GM12878 (cell line): ENCODE data around the gene C19orf38. TPM values are rescaled to one million over a fixed set of nuclear protein-coding genes. Genes with fewer than 3 reads are reported as not detected.

Experiments used
- ATAC-seq: fragments of 200-7000 bp; cut with Tn5 transposase; 3 replicates; pipeline ENCODE4 v1.9.1; 2020; ENCODE audit warnings: mild to moderate bottlenecking, moderate library complexity
- BruUV-seq: library from RNA; stranded (reverse); fragments of 400-500 nt; replicated peaks from 2 replicates; lab custom pipeline; 2021; lab: Mats Ljungman, UMichigan
- CTCF ChIA-PET: fragments of 300-600 bp; sonication (Branson Sonifier 250); formaldehyde crosslinking; extraction: SDS; loops from one replicate; lab custom pipeline; 2021; ENCODE audit warnings: inconsistent platforms; lab: Yijun Ruan, JAX
- POLR2A ChIA-PET: fragments of 350-600 bp; formaldehyde crosslinking; extraction: SDS; loops from one replicate; lab custom pipeline; 2021; ENCODE audit warnings: inconsistent platforms; lab: Charles Lee
- RAD21 ChIA-PET: fragments of 300-600 bp; sonication (Branson Sonifier 250); formaldehyde crosslinking; loops from one replicate; lab custom pipeline; 2023; ENCODE audit warnings: antibody characterized with exemption; ENCODE audit not compliant: unreplicated experiment; lab: Charles Lee
- SMC1A ChIA-PET: fragments of 300-600 bp; sonication (Branson Sonifier 250); formaldehyde crosslinking; loops from one replicate; lab custom pipeline; 2023; ENCODE audit not compliant: unreplicated experiment, uncharacterized antibody; lab: Charles Lee
- DNase-seq: peaks from one replicate; pipeline ENCODE4 v3.0.0-alpha.2; 2011; ENCODE audit warnings: low read depth, low spot score
- FAIRE-seq: peaks from 3 replicates; lab custom pipeline; 2011; peaks lifted over from hg19 to GRCh38; lab: Jason Lieb, UNC
- H2AFZ ChIP-seq: 2 replicates; pipeline ENCODE4 v1.6.0; 2011; ENCODE audit warnings: low read depth, low read length, control low read depth; ENCODE audit not compliant: control insufficient read depth
- H3K27ac ChIP-seq: 2 replicates; pipeline ENCODE4 v1.5.1; 2011; ENCODE audit warnings: control low read depth; ENCODE audit not compliant: control insufficient read depth, insufficient read depth
- H3K27me3 ChIP-seq, 2 experiments: replicated peaks in 1 of 2; 2 replicates each; pipeline versions ENCODE4 v1.6.0 to v1.6.1; 2011; ENCODE audit warnings: low read length in 1 of 2; ENCODE audit not compliant: control insufficient read depth in 2 of 2, insufficient read depth in 2 of 2
- H3K36me3 ChIP-seq, 2 experiments: 2 replicates each; pipeline ENCODE4 v1.5.1; 2011; ENCODE audit warnings: low read length in 1 of 2; ENCODE audit not compliant: control insufficient read depth in 2 of 2, insufficient read depth in 2 of 2
- H3K4me1 ChIP-seq: 2 replicates; pipeline ENCODE4 v1.6.1; 2011; ENCODE audit warnings: mild to moderate bottlenecking, low read length, moderate library complexity, mixed read lengths; ENCODE audit not compliant: control insufficient read depth, insufficient read depth
- H3K4me2 ChIP-seq: 2 replicates; pipeline ENCODE4 v1.6.0; 2011; ENCODE audit warnings: control low read depth; ENCODE audit not compliant: control insufficient read depth, insufficient read depth
- H3K4me3 ChIP-seq: fragments of 200-600 bp; sonication (generic); 2 replicates; pipeline ENCODE4 v1.5.1; 2016
- H3K79me2 ChIP-seq: 2 replicates; pipeline ENCODE4 v1.6.0; 2011; ENCODE audit warnings: low read length; ENCODE audit not compliant: control insufficient read depth, insufficient read depth
- H3K9ac ChIP-seq: 2 replicates; pipeline ENCODE4 v1.8.0; 2011; ENCODE audit warnings: low read length, control low read depth, mixed read lengths; ENCODE audit not compliant: control insufficient read depth, insufficient read depth
- H3K9me3 ChIP-seq: replicated peaks from 3 replicates; pipeline ENCODE4 v1.5.1; 2011; ENCODE audit warnings: mild to moderate bottlenecking, low read length; ENCODE audit not compliant: control insufficient read depth, insufficient read depth
- H4K20me1 ChIP-seq: 2 replicates; pipeline ENCODE4 v1.6.0; 2011; ENCODE audit not compliant: control insufficient read depth, insufficient read depth
- CHD1 ChIP-seq: IDR thresholded peaks from 2 replicates; pipeline ENCODE4 v1.6.1; 2012; ENCODE audit warnings: low read depth, low read length, improper control_type of control experiment
- GABPA ChIP-seq: IDR thresholded peaks from 2 replicates; pipeline ENCODE4 v1.6.1; 2014; ENCODE audit warnings: antibody characterized with exemption, low read depth, mild to moderate bottlenecking, inconsistent platforms
- KDM1A ChIP-seq: fragments of 200-600 bp; sonication (generic); IDR thresholded peaks from 2 replicates; pipeline ENCODE4 v1.6.1; 2016; ENCODE audit warnings: borderline replicate concordance
- PAX8 ChIP-seq: fragments of 450-650 bp; IDR thresholded peaks from 2 replicates; pipeline ENCODE4 v1.6.1; 2017; ENCODE audit warnings: mild to moderate bottlenecking, moderate library complexity
- POLR2AphosphoS5 ChIP-seq: IDR thresholded peaks from 2 replicates; pipeline ENCODE4 v1.6.1; 2011; ENCODE audit warnings: mild to moderate bottlenecking, low read length, inconsistent platforms
- SMARCA5 ChIP-seq: fragments of 450-650 bp; IDR thresholded peaks from 2 replicates; pipeline ENCODE4 v1.6.1; 2017; ENCODE audit warnings: mild to moderate bottlenecking
- ZBTB40 ChIP-seq: fragments of 450-650 bp; IDR thresholded peaks from 2 replicates; pipeline ENCODE4 v1.6.1; 2016; ENCODE audit warnings: mild to moderate bottlenecking, moderate library complexity, borderline replicate concordance
- ZNF622 ChIP-seq: fragments of 450-650 bp; IDR thresholded peaks from 2 replicates; pipeline ENCODE4 v1.6.1; 2017; ENCODE audit warnings: mild to moderate bottlenecking, inconsistent platforms
- WGBS: methylation state at CpG from one replicate; pipeline ENCODE4 v1.1.6; 2016; ENCODE audit warnings: low lambda C conversion rate; ENCODE audit not compliant: insufficient replicate concordance, insufficient coverage; ENCODE audit errors: missing lambda C conversion rate; 5-methylcytosine and 5-hydroxymethylcytosine counted together
- in situ Hi-C: fragments of 300-500 bp; cut with MboI; formaldehyde crosslinking; loops from 9 replicates; pipeline ENCODE4 v1.14.3; 2018; ENCODE audit warnings: mixed read lengths
- intact Hi-C: fragments of 100-400 bp; cut with micrococcal nuclease; formaldehyde crosslinking; loops from one replicate; pipeline ENCODE4 v1.14.2; 2022; ENCODE audit not compliant: unreplicated experiment
- polyA plus RNA-seq, 11 experiments: library from polyadenylated mRNA; depleted of rRNA in 4 of 11; unstranded in 6 of 11; stranded (reverse) in 5 of 11; fragments of >200 nt; fragmentation: Nextera tagmentation in 4 of 11; fragmentation: Illumina TruSeq in 1 of 11; extraction: Ambion mirVana in 4 of 11; extraction: Trizol in 1 of 11; gene quantifications; 1 replicate in 1 of 11; 2 replicates in 10 of 11; pipeline versions ENCODE4 v1.2.1 to v1.2.3, GENCODE V29; 2011 to 2016; ENCODE audit warnings: inconsistent platforms in 2 of 11, missing spikeins in 2 of 11, low read depth in 1 of 11
- total RNA-seq, 4 experiments: library from RNA; depleted of rRNA in 3 of 4; stranded (reverse); fragments of >200 nt in 3 of 4; fragmentation: Illumina TruSeq in 1 of 4; extraction: Trizol in 1 of 4; gene quantifications; 2 replicates each; pipeline versions ENCODE4 v1.2.1 to v1.2.3, GENCODE V29; 2013 to 2021
- TF ChIP-seq, protein P1 (sequence below): fragments of 450-650 bp; IDR thresholded peaks from 2 replicates; pipeline ENCODE4 v1.6.1; 2017; ENCODE audit warnings: low read depth, mild to moderate bottlenecking, moderate library complexity

The C19orf38 gene
- total and polyA plus RNA-seq, 10 of the 15 experiments (the other 5 are each of a cell fraction or from before 2014, with no cell fraction given): 2.6 to 7.5 (median 5.0) TPM

DNA sequence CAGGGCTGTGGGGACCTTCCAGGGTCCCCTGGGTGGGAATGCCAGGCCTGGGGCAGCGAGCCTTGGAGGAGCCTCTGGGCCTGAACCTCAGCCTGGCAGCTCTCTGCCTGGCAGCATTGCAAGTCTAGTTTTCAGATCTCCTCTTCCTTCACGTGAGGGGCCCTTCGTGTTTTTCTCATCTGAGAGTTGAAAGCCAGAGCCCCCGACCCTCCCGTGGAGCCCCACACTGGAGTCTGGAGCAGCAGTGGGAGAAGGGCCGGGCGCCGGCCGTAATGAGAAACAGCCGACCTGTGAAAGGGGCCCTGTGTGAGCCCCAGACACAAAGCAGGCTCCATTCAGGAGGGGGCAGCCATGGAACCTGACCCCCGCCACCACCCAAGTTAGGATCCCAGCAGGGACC, 31.5 kb upstream of the C19orf38 start (continued):
- TF ChIP-seq GABPA (no peak), CHD1 (no peak), POLR2AphosphoS5 (no peak), PAX8 (no peak), ZNF622 (no peak)
- TF ChIP-seq, protein P1, sequence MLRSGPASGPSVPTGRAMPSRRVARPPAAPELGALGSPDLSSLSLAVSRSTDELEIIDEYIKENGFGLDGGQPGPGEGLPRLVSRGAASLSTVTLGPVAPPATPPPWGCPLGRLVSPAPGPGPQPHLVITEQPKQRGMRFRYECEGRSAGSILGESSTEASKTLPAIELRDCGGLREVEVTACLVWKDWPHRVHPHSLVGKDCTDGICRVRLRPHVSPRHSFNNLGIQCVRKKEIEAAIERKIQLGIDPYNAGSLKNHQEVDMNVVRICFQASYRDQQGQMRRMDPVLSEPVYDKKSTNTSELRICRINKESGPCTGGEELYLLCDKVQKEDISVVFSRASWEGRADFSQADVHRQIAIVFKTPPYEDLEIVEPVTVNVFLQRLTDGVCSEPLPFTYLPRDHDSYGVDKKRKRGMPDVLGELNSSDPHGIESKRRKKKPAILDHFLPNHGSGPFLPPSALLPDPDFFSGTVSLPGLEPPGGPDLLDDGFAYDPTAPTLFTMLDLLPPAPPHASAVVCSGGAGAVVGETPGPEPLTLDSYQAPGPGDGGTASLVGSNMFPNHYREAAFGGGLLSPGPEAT: no peak
- TF ChIP-seq, all 136 proteins: peak for 0

DNA sequence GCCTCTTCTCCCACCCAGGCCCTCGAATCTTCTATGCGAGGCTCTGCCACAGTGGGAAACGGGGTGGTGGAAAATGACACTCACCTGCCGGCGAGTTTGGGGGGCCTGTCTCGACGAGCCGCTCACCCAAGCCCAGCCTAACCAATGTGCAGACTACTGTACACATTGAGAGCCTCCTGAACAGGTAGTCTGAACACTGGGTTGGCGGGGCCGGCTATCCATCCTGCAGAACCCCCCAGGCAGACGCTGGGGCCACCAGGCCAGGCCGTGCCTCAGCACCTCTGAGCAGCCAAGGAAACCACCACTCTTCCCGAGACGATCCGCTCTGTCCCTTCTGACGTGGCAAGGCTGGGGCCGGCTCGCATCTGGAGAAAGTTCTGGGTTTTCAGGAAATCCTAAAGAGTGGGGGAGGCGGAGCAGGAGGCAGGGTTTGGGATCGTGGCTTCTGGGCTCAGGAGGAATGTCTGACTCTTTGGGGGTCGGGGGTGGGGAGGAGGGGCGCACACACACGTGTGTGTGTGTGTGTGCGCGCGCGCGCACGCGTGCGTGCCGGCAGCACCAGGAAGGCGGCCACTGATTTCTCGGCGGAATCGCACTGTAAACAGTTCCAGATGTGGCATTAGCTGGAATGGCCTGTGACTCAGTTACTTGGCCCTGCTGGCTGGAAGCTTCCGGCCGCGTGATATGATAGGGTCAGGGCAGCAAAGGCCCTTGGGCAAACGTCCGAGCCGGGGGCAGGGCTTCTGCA, 30.8 kb upstream of the C19orf38 start:
- SMC1A ChIA-PET: no interaction called here
- Histone ChIP-seq H3K9ac (no peak overlapping the region), H4K20me1 (no peaks in the 10 kb centered on the region; the same call in 1 of the 2 replicates), H3K4me3 (no peak overlapping the region), H3K9me3 (no peaks in the 10 kb centered on the region), H3K79me2 (no peaks in the 10 kb centered on the region), H2AFZ (no peak overlapping the region), H3K4me2 (no peak overlapping the region), H3K4me1 (no peaks in the 10 kb centered on the region), H3K27ac (no peak overlapping the region), H3K36me3 (peaks cover 9 to 18% of the 10 kb centered on the region in 2 experiments), H3K27me3 (no peaks in the 10 kb centered on the region)
- in situ Hi-C loops: no loop called here
- CTCF ChIA-PET: no interaction called here
- intact Hi-C loops: no loop called here
- 95% methylated on average over 34 of the region's 42 CpGs for WGBS
- TF ChIP-seq SMARCA5 (no peak), ZBTB40 (no peak), KDM1A (no peak)
- no TSS peak for BruUV-seq
- DNase-seq (no peak), ATAC-seq (no peak), FAIRE-seq (no peak)
- RAD21 ChIA-PET: no interaction called here
- POLR2A ChIA-PET: no interaction called here
